ENCODE results near the gene HGFAC. TPM values are rescaled to one million over a fixed set of nuclear protein-coding genes. Genes with fewer than 3 reads are reported as not detected.

Gene HGFAC
- total and polyA plus RNA-seq, 2 of the 13 experiments (the other 11 are each of a cell fraction or from before 2014, with no cell fraction given) = 8.5 to 63.6 TPM

GRCh38 chr4:3424522-3425095 lies 17.2 kb upstream of the HGFAC start:
- CTCF ChIA-PET (ENCODE audit: low intra/inter-chr PET ratio, low total read pairs) = no interaction called here
- in situ Hi-C loops (cut with HindIII; ENCODE audit: extremely low pct_ligation_motif_present, low pct_unique_long_range_greater_than_20kb) = no loop called here

More at GRCh38 chr4:3424522-3425095, 17.2 kb upstream of the HGFAC start:
- no peaks in the 10 kb centered on the region for H3K79me2 ChIP-seq (ENCODE audit: insufficient read depth, low read length)
- no peaks in the 10 kb centered on the region for H3K4me1 ChIP-seq (ENCODE audit: insufficient read depth, low read length)
- ATAC-seq = no peak
- no peaks in the 10 kb centered on the region for H3K27me3 ChIP-seq (ENCODE audit: control insufficient read depth in 1 of 2, insufficient read depth in 2 of 2, low read length in 2 of 2)
- H3K9ac ChIP-seq (ENCODE audit: insufficient read depth, low read depth, low read length) = no peak overlapping the region
- intact Hi-C loops (cut with micrococcal nuclease; ENCODE audit: unreplicated experiment) = no loop called here
- peaks cover 11 to 51% of the 10 kb centered on the region in 2 experiments; a peak in 4 of 5 replicates for H3K36me3 ChIP-seq (replicated peaks in 1 of 2; ENCODE audit: control insufficient read depth in 1 of 2, insufficient read depth in 2 of 2, low read length in 2 of 2)
- BruUV-seq (replicated peaks) = no TSS peak
- no peaks in the 10 kb centered on the region for H4K20me1 ChIP-seq (ENCODE audit: insufficient read depth, low read length)
- WGBS (ENCODE audit: low lambda C conversion rate) = 97% methylated on average over 17 of the region's 20 CpGs
- no peak overlapping the region for H3K4me3 ChIP-seq (replicated peaks in 1 of 3; ENCODE audit: insufficient read depth in 1 of 3, low read depth in 2 of 3, low read length in 3 of 3)
- no peak for DNase-seq (ENCODE audit: low spot score)
- no peaks in the 10 kb centered on the region for H3K9me3 ChIP-seq (ENCODE audit: low read length)
- no peak overlapping the region for H2AFZ ChIP-seq (ENCODE audit: low read length)
- H3K27ac ChIP-seq (ENCODE audit: extremely low read length, insufficient read depth, low read length) = no peak overlapping the region
- no peak overlapping the region for H3K4me2 ChIP-seq (ENCODE audit: low read depth, low read length)
- TF ChIP-seq ZNF318 (CRISPR knock-in tag; IDR thresholded peaks at IDR 0.05) (no peak), ZBTB14 (CRISPR knock-in tag; IDR thresholded peaks at IDR 0.05) (no peak), ZSCAN21 (CRISPR knock-in tag; IDR thresholded peaks at IDR 0.05; ENCODE audit: borderline replicate concordance) (no peak)
- TF ChIP-seq, protein P1, sequence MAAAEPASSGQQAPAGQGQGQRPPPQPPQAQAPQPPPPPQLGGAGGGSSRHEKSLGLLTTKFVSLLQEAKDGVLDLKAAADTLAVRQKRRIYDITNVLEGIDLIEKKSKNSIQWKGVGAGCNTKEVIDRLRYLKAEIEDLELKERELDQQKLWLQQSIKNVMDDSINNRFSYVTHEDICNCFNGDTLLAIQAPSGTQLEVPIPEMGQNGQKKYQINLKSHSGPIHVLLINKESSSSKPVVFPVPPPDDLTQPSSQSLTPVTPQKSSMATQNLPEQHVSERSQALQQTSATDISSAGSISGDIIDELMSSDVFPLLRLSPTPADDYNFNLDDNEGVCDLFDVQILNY (CRISPR knock-in tag; conservative IDR thresholded peaks at IDR 0.05) = no peak
- FAIRE-seq = no peak
- POLR2A ChIA-PET = no interaction called here

Data from HepG2 (cell line).